OCI-LY3 (cell line): ENCODE measurements around the gene ZMIZ1.

Experiments
- EZH2phosphoT487 ChIP-seq: fragments of 200-600 bp; shearing (Covaris generic); IDR thresholded peaks from 2 replicates; pipeline ENCODE4 v1.6.1; 2018; ENCODE audit warnings: antibody characterized with exemption, mixed run types, low read depth
- TF ChIP-seq, protein P1 (sequence below): fragments of 200-600, 300-600 bp; sonication (generic); IDR thresholded peaks from 2 replicates; pipeline ENCODE4 v1.5.1; 2014; ENCODE audit warnings: antibody characterized with exemption, low read length, low read depth

DNA sequence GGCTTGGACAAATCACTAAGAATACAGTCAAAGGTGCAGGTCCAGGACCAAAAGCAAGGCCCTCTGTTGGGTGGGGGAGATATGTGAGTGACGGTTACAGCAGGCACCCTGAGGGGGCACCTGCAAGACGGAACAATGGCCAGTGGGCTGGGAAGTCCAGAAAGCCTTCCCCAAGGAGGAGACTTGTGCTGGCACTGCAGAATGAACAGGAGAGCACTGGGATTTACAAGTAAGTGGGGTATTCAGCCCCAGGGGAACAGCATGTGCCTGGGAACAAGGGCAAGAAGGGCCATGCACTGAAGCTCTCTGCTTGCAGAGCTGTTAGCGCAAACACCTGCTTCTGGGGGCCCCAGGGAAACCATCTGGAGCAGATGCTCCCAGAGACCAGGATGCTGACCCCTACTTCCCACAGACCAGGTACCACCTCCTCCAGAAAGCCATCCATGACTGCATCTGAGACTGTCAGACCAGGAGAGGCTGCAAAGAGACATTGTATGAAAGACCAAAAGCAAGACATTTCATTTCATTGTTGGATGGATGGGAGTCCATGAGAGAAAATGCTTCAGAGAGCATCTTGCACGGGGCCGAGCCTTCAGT is 24.6 kb upstream of the ZMIZ1 start:
- TF ChIP-seq, protein P1, sequence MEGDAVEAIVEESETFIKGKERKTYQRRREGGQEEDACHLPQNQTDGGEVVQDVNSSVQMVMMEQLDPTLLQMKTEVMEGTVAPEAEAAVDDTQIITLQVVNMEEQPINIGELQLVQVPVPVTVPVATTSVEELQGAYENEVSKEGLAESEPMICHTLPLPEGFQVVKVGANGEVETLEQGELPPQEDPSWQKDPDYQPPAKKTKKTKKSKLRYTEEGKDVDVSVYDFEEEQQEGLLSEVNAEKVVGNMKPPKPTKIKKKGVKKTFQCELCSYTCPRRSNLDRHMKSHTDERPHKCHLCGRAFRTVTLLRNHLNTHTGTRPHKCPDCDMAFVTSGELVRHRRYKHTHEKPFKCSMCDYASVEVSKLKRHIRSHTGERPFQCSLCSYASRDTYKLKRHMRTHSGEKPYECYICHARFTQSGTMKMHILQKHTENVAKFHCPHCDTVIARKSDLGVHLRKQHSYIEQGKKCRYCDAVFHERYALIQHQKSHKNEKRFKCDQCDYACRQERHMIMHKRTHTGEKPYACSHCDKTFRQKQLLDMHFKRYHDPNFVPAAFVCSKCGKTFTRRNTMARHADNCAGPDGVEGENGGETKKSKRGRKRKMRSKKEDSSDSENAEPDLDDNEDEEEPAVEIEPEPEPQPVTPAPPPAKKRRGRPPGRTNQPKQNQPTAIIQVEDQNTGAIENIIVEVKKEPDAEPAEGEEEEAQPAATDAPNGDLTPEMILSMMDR, result no peak
- no peak for TF ChIP-seq EZH2phosphoT487
